GM18519 (cell line): Measurements from ENCODE around the gene FAM219B.

ENCODE experiments used
- ATAC-seq: cut with Tn5 transposase; IDR thresholded peaks from one replicate; pipeline ENCODE4 v1.9.1; 2021; ENCODE audit warnings: mild to moderate bottlenecking, moderate library complexity; ENCODE audit not compliant: unreplicated experiment, low FRiP score

The FAM219B gene

DNA sequence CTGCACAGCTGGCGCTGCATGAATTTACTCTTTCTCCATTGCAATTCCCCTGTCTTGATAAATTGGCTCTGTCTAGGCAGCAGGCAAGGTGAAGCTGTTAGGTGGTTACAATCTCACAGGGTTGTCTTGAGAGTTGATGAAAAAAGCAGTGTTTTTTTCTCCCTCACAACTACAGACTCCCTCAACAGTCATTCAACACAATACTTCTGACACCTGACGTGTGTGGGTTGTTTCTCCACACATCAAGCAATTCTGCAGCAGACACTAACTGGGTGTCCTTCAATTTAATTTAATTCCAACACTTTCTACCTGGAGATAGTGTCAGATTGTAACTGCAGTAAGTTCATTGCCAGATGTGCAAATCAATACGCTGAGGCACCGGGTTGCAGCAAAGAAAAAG, 28.4 kb downstream of the FAM219B start:
- ATAC-seq: no peak

DNA sequence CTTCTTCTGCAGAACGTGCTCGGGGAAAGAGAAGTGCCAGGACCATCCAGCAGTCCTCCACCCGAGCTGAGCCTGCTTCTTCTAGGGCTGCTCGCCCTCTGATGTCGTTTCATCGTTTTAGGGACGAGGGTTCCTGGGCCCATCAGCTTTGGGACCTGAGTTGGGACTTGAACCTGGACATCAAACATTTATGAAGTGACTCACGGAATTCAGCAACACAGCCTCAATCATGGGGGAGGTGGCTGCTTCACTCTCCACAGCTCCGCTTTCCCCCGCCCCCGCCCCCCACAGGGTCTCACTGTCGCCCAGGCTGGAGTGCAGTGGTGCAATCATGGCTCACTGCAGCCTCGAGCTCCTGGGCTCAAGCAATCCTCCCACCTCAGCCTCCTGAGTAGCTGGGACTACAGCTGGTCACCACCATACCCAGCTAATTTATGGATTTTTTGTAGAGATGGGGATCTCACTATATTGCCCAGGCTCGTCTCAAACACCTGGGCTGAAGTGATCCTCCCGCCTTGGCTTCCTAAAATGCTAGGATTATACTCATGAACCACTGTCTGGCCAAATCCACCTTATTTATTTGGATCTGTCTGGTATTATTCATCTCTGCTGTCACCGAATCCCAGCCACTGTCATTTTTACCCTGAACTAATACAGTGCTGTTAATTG, 32.8 kb downstream of the FAM219B start:
- no peak for ATAC-seq

DNA sequence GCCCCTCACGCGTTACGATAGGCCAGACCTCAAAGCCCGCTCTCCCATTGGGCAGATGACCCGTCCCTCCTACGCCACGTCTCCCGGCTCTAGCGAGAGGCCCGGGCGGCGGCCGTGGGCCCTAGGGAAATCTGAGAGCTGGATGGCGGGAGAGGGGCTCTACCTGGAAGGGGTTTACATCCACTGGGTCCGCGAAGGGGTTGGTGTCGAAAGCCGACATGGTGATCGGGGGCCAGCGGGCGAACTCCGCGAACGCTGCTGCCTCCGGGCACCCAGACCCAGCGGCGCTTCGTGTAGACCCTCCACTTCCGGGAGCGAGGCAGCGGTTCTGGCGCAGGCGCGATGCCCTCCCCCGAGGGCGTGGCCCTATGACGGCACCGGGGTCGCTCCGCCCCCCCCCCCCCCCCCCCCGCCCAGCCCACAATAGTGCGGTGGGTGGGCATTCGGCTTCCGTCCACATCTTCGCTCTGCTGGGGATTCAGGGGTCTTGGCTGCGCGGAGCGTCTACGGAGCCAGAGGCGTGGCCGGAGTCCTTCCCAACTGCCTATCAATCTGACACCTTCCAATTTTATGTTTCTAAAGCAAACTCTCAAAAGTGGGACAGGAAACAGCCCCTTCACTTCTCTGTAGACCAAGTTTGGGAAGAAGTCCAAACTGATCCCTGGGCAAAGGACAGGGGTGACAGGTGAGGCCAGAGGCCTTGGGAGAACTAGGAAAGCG, 33.5 kb downstream of the FAM219B start, which contains the start of gene SCAMP2:
SCAMP2 (minus strand) TSS at position 330 of the 720 bp plus-strand sequence; CDS start at position 220, 110 bp downstream.
- ATAC-seq: peak; percentile 57

DNA sequence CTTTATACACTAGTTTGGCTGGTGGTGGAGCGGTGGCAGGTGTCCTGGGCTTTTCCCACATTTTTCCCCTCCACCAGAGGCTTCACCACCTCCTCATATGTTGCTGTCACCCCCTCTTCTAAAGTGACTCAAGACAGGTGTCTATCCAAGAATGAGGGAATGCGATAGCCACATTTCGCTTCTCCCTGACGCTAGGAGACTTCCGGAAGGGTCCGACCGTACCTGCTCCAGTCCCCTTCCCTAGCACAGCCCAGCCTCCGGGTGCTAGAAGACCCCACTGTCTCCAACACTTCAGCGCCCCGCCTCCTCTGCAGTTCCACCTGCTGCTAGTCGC, 34.0 kb downstream of the FAM219B start:
- ATAC-seq: no peak

DNA sequence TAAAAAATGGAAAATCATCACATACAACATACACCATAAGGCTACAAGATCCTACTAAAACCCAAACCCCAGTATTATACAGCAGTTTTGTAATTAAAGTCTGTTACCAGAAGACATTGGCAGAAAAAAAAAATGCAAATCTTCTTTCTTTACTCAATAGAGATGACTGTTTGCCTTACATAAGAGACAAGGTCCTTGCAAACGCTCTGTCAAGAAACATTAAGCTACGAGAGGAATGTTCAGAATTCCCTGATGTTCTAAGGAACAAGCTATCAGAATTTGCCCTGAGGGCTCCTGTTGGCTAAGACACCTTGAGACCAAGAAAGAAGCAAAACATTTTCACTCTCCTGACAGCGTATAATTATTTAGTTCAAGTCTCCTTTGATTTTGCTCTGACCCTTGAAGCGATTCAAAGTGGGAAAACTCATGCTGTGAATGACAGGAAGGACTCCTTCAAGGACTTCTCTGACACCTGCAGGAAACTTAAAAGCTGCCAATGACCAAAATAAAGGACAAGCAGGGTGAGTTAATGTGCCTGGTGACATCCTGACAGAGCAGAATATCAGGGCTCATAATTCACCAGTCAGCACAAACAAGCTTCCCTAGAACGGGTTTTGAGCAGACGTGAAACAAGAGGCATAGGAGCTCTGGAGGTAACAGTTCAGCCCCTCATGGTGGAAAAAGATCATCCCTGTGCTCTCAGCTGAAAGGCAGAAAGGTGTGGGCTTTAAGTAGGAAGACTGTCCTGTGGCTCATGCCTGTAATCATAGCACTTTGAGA, 36.0 kb downstream of the FAM219B start:
- ATAC-seq: no peak

DNA sequence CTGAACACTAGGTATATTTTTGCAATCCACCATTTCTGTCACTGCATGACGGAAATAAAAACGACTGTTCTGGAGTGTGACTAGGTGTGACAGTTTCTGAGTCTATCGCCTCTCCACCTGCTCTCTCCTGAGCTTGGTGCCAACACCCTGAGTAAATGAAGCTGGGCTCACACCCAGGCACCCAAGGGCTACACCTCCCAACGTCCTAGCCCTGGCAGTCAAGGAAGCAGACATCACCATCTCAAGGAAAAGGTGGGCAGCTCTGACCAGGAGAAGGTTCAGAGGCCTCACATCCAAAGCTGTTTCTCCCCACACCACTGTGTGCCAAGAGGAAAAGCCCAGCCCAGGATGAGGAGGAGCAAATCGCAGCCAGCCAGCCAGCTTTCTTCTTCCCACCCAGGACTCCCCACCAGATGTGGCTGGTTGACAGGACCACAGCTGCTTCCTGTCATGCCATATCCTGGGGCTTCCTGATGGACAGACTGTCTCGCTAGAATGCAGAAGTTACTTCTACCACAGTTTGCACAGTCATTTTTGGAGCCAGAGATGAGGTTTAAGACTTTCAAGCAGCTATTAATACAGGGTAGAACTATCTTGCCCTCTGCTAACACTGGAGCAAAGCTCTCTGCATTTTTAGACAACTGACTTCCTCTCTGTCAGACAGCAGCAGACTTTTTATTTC, 36.8 kb downstream of the FAM219B start:
- peak; percentile 42 for ATAC-seq

DNA sequence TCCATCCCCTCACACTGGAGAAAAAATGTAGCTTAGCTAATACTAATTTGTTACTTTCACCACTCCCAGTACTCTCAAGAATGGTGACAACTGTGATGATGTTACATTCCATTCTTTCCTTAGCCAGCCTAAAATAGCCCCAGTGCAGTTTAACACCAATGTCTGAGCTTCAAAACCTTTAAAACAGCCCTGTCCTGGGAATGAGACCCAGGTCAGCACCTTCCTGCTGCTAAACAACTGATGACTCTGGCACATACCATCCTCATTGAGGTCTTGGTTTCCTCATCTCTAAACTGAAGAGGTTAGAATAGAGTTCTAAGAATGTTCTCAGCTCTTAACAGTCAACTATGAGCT, 37.3 kb downstream of the FAM219B start:
- ATAC-seq: no peak

DNA sequence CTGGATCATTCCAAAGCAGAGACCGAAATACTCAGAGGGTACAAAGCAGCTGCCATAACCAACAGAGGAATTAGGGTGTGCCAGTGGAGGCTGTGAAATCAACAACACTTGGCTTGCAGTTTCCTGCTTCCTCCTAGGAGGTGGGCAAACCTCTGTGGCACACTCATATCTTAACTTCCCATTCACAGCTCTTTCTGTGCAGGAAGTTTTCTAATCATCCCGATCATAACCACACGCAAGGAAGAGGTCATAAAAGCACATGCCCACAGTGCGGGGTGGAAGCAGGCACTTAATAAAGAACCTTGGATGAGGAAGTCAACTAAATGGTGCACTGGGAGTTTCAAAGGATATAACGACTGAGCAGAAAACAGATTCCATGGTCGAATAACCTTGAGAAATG, 38.6 kb downstream of the FAM219B start:
- no peak for ATAC-seq

DNA sequence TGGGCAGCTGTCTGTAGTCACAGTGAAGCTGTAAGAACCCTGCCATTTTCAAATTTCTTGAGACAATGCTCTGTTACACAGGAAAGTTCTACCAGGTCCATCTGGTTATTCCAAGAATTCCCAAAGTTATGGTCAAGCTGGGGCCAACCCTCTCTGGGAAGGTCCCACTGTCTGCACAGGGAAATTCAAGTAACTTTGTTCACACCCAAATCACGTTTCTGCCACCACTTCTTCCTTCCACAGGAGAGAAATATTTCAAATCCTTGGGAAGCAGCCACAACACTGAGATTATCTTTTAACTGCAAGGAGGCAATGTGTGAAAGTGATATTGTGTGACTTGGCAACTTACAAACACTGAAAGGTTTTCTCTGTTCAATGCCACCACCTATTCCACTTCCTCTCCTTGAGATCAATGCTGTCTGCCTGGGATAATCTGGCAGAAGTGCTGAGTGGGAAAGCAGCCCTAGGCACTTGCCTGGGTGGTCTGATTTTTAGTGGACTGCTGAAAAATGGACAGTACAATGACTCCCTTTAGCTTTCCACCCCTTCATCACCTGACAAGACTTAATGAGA, 39.1 kb downstream of the FAM219B start:
- no peak for ATAC-seq

DNA sequence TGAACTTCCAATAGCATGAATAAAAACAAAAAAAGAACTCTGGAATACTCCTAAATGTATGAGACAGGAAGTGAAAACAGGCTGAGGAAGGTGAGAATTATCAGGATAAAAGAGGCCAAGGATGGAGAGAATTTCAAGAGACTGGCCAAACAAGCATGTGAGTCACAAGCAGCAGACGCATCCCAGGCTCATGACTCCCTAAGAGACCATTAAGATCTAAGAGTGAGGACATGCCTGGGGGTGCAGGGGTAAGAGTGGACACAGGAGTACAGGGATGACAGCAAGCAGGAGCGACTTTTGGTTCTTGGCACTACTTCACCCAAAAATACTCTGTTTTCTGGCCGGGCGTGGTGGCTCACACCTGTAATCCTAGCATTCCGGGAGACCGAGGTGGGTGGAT, 40.6 kb downstream of the FAM219B start:
- ATAC-seq: no peak

DNA sequence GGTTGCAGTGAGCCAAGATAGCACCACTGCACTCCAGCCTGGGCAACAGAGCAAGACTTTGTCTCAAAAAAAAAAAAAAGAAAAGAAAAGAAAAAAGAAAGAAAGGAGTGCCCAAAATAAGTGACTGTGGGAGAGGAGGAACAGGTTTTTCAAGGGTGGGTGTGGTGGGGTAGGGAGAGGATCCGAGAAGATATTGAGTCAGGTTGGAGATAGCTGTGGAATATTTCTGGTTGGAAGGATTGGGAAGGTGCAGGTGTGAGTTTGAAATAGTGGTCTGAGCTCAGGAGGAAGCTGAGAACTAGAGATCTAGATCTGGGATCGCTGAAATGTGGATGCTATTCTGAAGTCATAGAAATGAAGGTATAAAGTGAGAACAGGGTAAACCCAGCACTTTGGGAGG, 41.3 kb downstream of the FAM219B start:
- ATAC-seq: no peak

DNA sequence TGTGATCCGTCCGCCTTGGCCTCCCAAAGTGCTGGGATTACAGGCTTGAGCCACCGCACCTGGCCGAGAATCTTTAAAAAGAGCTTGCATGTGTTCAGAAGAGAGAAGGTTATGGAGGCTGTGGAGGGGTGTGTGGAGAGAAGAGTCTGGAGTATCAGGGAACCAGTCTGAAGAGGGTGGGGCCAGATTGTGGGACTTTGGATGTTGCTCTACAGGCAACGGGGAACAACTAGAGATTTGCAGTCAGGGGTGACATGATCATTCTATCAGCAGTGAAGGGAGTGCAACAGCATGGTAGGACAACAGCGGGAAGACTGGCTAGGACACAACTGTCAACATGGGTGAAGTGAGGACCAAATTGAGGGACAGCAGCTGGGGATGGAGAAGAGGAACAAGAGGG, 42.4 kb downstream of the FAM219B start:
- no peak for ATAC-seq

DNA sequence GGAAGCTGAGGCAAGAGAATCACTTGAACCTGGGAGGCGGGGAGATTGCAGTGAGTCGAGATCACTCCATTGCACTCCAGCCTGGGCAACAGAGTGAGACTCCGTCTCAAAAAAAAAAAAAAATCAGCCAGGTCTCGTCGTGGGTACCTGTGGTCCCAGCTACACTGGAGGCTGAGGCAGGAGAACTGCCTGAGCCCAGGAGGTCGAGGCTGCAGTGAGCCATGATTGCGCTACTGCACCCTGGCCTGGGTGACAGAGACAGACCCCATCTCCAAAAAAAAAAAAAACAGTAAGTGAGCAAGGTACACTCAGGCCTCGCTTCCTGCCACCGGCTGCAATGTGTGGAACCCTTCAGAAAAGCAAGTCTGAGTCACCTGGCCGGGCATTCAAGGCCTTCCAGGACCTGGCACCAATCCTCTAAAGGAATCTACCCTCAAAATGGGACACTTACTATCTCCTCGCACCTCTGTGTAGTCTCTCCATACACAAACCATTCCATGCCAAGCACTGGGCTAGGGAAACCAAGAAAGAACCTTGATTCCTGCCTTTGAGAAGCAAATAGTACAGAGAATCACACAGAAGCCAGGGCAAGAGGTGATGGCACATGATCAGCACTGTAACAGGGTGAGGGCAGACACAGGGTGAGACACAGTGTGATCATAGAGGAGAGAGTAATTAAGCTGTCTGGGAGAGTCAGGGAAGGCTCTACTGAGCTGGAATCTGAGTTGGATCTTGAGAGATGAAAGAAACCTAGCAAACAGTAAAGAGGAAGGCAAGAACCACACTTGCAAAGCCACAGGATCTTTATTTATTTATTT, 43.2 kb downstream of the FAM219B start:
- ATAC-seq: no peak

DNA sequence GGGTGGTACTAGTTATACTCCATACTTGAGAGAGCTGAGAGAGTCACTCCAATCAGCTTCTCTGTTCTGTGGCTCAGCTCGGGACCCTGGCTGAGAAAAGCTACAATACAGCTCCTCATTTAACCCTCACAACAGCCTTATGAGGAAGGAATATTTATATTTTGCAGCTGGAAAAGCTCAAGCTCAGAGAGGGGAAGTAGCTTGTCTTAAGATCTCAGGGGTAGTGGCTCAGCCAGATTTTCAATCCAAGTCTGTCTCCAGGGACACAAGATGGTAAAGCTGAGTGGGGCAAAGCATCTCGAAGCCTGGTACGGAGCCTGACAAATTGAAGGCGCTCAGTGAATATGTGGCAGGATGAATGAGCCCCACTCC, 48.3 kb downstream of the FAM219B start:
- ATAC-seq: no peak

DNA sequence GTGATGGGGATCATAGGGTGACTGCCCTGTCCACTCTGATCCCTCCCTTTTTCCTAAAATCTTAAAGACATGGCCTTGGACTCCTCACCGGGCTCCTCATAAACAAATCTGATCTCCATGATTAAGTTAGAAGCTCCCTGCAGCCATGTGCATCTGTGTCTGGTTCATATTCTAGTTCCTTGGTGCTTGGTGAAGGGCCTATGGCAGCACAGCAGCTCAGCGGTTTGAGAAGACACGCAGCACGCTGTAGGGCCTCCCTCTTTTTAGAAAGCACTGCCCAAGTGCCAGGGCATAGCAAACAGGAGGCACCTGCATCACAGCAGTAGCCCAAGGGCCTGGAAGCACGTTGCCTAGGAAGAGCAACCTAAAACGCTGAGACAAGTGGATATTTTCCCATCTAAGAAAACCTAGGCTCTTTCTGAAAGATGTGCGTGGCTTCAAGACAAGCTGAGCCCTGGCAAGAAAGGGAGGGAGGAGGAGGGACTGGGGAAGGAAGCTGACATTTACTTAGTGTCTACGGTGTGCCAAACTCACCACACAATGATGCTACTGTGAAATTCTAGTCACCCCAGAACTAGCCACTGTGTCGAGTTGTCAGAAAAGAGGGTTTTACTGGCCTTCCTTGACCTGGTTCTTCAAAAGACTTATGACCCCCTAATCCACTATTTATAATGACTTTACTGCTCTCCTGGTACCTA, 48.8 kb downstream of the FAM219B start:
- no peak for ATAC-seq

DNA sequence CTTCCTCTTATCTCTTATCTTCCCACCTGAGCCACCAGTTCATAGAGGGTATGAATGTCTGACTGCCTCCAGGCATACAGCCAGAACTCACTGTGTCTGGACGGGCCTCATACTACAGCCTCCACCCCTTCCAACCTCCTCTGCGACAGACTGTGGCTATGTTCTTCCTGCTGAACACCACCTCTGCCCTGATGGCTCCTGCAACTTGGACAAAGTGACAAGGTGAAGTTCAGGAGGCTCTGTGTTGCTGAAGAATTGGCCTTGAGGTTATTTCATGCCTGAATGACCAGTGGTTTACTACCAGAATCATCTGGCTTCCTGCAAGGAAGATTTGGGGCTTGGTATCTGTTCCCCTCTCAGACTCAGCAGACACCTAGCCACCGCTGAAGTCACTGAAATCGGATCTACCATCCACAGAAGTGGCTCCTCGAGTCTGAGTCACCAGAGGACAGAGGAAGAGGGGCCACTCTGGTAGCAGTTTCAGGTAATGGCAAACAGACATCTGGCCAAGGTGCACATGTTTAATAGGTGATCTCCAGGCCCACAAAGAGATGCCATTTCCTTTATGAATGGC, 49.5 kb downstream of the FAM219B start:
- no peak for ATAC-seq

DNA sequence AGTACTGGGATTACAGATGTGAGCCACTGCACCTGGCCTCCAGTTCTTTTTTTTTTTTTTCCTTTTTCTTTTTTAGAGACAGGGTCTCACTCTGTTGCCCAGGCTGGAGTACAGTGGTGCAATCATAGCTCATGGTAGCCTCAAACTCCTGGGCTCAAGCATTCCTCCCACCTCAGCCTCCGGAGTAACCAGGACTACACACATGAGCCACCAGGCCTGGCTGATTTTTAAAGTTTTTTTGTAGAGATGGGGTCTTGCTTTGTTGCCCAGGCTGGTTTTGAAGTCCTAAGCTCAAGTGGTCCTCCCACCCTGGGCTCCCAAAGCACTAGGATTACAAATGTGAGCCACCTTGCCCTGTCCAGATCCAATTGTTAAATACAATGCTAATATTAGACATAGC, 50.1 kb downstream of the FAM219B start:
- ATAC-seq: no peak

DNA sequence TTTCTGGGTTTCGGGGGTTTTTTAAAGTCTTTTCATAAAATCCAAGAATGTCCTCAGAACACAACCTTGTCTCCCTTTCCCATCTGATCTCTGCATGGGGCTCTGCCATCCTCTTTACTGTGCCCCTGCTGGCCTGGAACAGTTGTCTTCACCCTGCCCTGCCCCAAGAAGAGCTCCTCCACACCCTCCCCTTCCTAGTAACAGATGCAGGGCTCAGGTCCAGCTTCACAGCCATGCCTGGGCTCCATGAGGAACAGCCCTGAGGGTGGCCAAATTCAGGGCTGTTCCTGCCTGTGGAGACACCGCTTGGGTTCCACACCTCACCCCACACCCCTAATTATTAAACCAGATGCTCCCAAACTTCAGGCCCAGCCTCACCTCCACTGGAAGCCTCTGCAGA, 50.8 kb downstream of the FAM219B start:
- ATAC-seq: no peak

DNA sequence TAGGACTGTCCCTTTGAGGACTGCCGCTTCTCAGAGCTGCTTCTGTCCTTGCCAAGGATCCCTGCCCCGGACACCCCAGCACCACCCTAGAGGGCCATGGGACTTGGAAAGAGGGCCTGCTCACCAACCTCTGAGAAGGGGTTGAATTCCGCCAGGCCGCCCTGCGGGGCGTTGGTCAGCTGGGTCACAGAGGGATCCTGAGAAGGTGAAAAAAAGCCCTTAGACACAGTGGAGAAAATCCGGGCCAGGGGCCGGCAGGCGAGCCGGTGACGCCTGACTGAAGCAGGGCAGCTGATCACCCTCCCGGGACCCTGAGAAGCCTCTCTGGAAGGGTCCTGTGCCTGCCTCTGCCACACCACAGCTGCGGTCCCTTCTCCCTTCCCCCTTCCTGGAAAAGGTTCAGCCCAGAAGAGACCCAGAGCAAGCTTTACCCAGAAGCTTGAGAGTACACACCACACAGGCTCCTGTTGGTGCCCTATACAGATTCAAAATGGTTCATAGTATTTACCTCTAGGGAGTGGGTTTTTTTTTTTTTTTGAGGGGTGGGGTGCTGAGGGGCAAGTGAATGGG, 52.1 kb downstream of the FAM219B start:
- ATAC-seq: no peak
